Esophagus muscularis mucosa (tissue), 4 donors: Measurements from ENCODE around the gene PLEKHM3.

Experiments
- CTCF ChIP-seq, 3 experiments: fragments of 200-600 bp in 2 of 3; fragments of 450-650 bp in 1 of 3; sonication (generic) in 2 of 3; IDR thresholded peaks; one replicate each; pipeline ENCODE4 v1.5.1; 2017 to 2019; ENCODE audit warnings: antibody characterized with exemption in 3 of 3, mild to moderate bottlenecking in 2 of 3, moderate library complexity in 1 of 3
- EP300 ChIP-seq: sonication (generic); formaldehyde crosslinking; IDR thresholded peaks from one replicate; pipeline ENCODE4 v1.6.1; 2017; ENCODE audit warnings: antibody characterized with exemption
- POLR2A ChIP-seq: fragments of 450-650 bp; IDR thresholded peaks from one replicate; pipeline ENCODE4 v1.6.1; 2017; ENCODE audit warnings: antibody characterized with exemption, moderate library complexity, mild to moderate bottlenecking, low read depth
- POLR2AphosphoS5 ChIP-seq, 2 donors: sonication (generic); formaldehyde crosslinking; IDR thresholded peaks; one replicate each; pipeline ENCODE4 v1.6.1; 2017; ENCODE audit warnings: antibody characterized with exemption in 2 of 2

- TF ChIP-seq CTCF (IDR thresholded peaks at IDR 0.05) (no peak), POLR2A (no peak), POLR2AphosphoS5 (IDR thresholded peaks at IDR 0.05) (no peak), EP300 (no peak)
Measured at GRCh38 chr2:207926989-207927300, 98.4 kb downstream of the PLEKHM3 start.
